CD4-positive, alpha-beta memory T cell (primary cell): ENCODE data around the gene IL7R. TPM values are rescaled to one million over a fixed set of nuclear protein-coding genes. Genes with fewer than 3 reads are reported as not detected.
A peak's percentile ranks its signal among the peaks of the same experiment; 100 is the strongest.

Experiments
- CTCF ChIA-PET: fragments of 350-600 bp; sonication (Branson Sonifier 250); formaldehyde crosslinking; loops from one replicate; lab custom pipeline; 2021; ENCODE audit warnings: inconsistent platforms; ENCODE audit not compliant: partially characterized antibody; lab: Charles Lee
- POLR2A ChIA-PET: fragments of 350-600 bp; sonication (Branson Sonifier 250); formaldehyde crosslinking; loops from one replicate; lab custom pipeline; 2021; ENCODE audit not compliant: partially characterized antibody; lab: Charles Lee
- DNase-seq, 5 donors: peaks; one replicate each; pipeline versions ENCODE4 v3.0.0 to v3.0.0-alpha.2; 2020 to 2022; ENCODE audit warnings: mixed read lengths in 1 of 5
- H3K27ac ChIP-seq: one replicate; pipeline ENCODE4 v1.7.0; 2013; ENCODE audit warnings: low read depth, low read length
- H3K27me3 ChIP-seq: 2 replicates; pipeline ENCODE4 v1.7.0; 2013; ENCODE audit warnings: mild to moderate bottlenecking, low read length, moderate library complexity; ENCODE audit not compliant: insufficient read depth
- H3K36me3 ChIP-seq: 2 replicates; pipeline ENCODE4 v1.7.0; 2013; ENCODE audit warnings: mild to moderate bottlenecking, low read length, moderate library complexity; ENCODE audit not compliant: insufficient read depth
- H3K4me1 ChIP-seq: 2 replicates; pipeline ENCODE4 v1.7.0; 2013; ENCODE audit warnings: mild to moderate bottlenecking, low read length, moderate library complexity; ENCODE audit not compliant: insufficient read depth
- H3K4me3 ChIP-seq, 2 donors: one replicate each; pipeline ENCODE4 v1.7.0; 2013; ENCODE audit warnings: low read length in 2 of 2, mild to moderate bottlenecking in 1 of 2
- H3K9me3 ChIP-seq, 2 donors: one replicate each; pipeline ENCODE4 v1.7.0; 2013; ENCODE audit warnings: low read length in 2 of 2, control low read depth in 1 of 2; ENCODE audit not compliant: control insufficient read depth in 1 of 2
- H3K27ac Mint-ChIP-seq, 7 donors: one replicate each; pipeline ENCODE4 v1.8.0; 2020 to 2021; ENCODE audit warnings: mixed read lengths in 7 of 7, mild to moderate bottlenecking in 6 of 7, inconsistent platforms in 3 of 7, moderate library complexity in 3 of 7
- H3K27me3 Mint-ChIP-seq, 2 donors: one replicate each; pipeline ENCODE4 v1.8.0; 2020 to 2021; ENCODE audit warnings: mixed read lengths in 2 of 2
- H3K36me3 Mint-ChIP-seq, 2 donors: one replicate each; pipeline ENCODE4 v1.8.0; 2020 to 2021; ENCODE audit warnings: mixed read lengths in 2 of 2, inconsistent platforms in 1 of 2, mild to moderate bottlenecking in 1 of 2
- H3K4me1 Mint-ChIP-seq, 4 donors: one replicate each; pipeline ENCODE4 v1.8.0; 2020 to 2021; ENCODE audit warnings: mixed read lengths in 4 of 4, mild to moderate bottlenecking in 1 of 4
- H3K4me3 Mint-ChIP-seq, 8 donors: one replicate each; pipeline ENCODE4 v1.8.0; 2020 to 2021; ENCODE audit warnings: mixed read lengths in 8 of 8, mild to moderate bottlenecking in 7 of 8, moderate library complexity in 6 of 8, inconsistent platforms in 3 of 8
- H3K9me3 Mint-ChIP-seq, 8 donors: one replicate each; pipeline ENCODE4 v1.8.0; 2020 to 2021; ENCODE audit warnings: mixed read lengths in 8 of 8, mild to moderate bottlenecking in 5 of 8, inconsistent platforms in 3 of 8, moderate library complexity in 1 of 8
- intact Hi-C: fragments of 100-400 bp; cut with micrococcal nuclease; formaldehyde crosslinking; loops from one replicate; pipeline ENCODE4 v1.15.1; 2023
- polyA plus RNA-seq, 2 donors: library from polyadenylated mRNA; unstranded; fragments of 300-500 nt; fragmentation: Illumina TruSeq; gene quantifications; one replicate each; pipeline ENCODE4 v1.2.3, GENCODE V29; 2021
- total RNA-seq, 2 experiments: library from RNA; stranded (reverse); gene quantifications; one replicate each; pipeline ENCODE4 v1.2.3, GENCODE V29; 2021

The IL7R gene
- total and polyA plus RNA-seq, 4 experiments from 2014 or later = 514 to 2,440 (median 1,801) TPM

DNA sequence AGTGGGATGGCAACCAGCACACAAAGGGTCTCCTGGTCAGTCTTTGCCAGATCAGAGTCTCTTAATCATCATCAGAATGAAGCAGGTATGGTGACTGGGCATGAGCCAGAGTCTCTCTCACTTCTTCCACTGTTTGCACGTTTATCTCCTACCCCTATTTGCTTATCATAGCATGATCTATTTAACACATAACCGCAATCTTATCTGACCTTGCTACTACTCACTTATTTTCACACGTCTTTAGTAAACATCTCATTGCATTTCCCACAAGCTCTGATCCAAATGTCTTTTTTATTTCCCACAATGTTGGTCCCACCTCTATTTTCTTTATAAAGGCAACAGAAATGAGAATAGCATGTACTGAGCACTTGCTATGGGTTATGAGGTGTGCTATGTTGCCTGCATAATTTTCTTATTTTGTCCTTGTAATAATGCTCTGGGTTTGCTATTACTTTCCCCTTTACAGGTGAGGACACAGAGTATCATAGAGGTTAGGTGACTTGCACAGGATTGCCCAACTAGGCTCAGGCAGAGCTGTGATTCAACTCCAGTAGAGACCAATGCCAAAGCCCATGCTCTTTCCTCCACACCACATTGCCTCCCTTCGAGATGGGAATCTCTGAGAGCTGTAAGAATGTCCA is 39.7 kb upstream of the IL7R start:
- H3K27ac Mint-ChIP-seq = no peak overlapping the region
- POLR2A ChIA-PET = interaction anchor here (0.7 to 24.8 kb wide), 17 partner anchors 8 to 146 kb away, joined by 3 to 2275 read pairs (median 8); partner anchors contain the start of gene IL7R

DNA sequence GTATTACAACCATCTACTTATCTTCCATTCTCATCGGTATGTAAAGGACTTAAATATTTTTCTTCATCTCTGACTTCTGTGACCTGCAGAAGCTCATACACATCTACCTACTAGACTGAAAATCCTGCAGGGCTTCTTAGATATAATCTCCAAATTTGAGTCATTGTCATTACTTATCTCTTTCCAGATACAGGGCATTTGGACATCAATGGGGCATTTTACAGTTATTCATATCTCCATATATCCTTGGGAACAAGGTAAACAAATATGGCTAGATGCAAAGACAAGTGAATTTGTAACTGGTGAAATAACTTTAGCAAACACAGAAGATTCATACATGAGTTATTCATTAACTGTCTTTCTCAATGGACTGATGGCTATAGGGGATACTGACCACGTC is 37.7 kb upstream of the IL7R start:
- intact Hi-C loops = no loop called here
- peak overlapping the region in 1 of 2 donors; percentile 12 for H3K4me3 ChIP-seq
- POLR2A ChIA-PET = interaction anchor here (1.1 to 24.8 kb wide), 8 partner anchors 8 to 63 kb away, joined by 6 to 2275 read pairs (median 236); partner anchors contain the start of gene IL7R
- Mint-ChIP-seq H3K4me3 (peak overlapping the region in 7 of 8 donors; percentile 22 to 76 (median 63)), H3K36me3 (peaks cover 2 to 4% of the 10 kb centered on the region in 2 donors), H3K4me1 (peaks cover 52 to 56% (median 56%) of the 10 kb centered on the region in 4 donors), H3K27me3 (no peaks in the 10 kb centered on the region), H3K9me3 (no peaks in the 10 kb centered on the region), H3K27ac (peak overlapping the region; percentile 65 to 95 (median 89))
- H3K4me1 ChIP-seq = peaks cover 99% of the 10 kb centered on the region
- no peaks in the 10 kb centered on the region for H3K27me3 ChIP-seq
- no peaks in the 10 kb centered on the region for H3K36me3 ChIP-seq
- H3K9me3 ChIP-seq = no peaks in the 10 kb centered on the region
- peak overlapping the region; percentile 17 for H3K27ac ChIP-seq
- CTCF ChIA-PET = interaction anchor here (1.2 to 16.4 kb wide), 3 partner anchors 12 to 38 kb away, joined by 3 to 325 read pairs (median 29); partner anchors contain the start of gene IL7R
- no peak for DNase-seq

More for the DNA sequence above, 39.7 kb upstream of the IL7R start:
- Histone ChIP-seq H3K36me3 (no peaks in the 10 kb centered on the region), H3K27me3 (no peaks in the 10 kb centered on the region), H3K4me1 (peaks cover 99% of the 10 kb centered on the region), H3K9me3 (no peaks in the 10 kb centered on the region), H3K4me3 (peak overlapping the region; percentile 0 to 21), H3K27ac (peak overlapping the region; percentile 47)
- peak; percentile 54 to 73 (median 65) for DNase-seq
- H3K4me3 Mint-ChIP-seq = no peak overlapping the region
- H3K9me3 Mint-ChIP-seq = no peaks in the 10 kb centered on the region
- H3K4me1 Mint-ChIP-seq = peaks cover 35 to 44% (median 40%) of the 10 kb centered on the region in 4 donors
- H3K27me3 Mint-ChIP-seq = no peaks in the 10 kb centered on the region
- intact Hi-C loops = loop anchor here (1.0 kb wide), 3 partner anchors 9 to 37 kb away; no protein-coding TSS in a partner anchor
- H3K36me3 Mint-ChIP-seq = peaks cover 2 to 4% of the 10 kb centered on the region in 2 donors
- CTCF ChIA-PET = interaction anchor here (0.6 to 16.4 kb wide), 12 partner anchors 12 to 166 kb away, joined by 3 to 325 read pairs (median 4); partner anchors contain the start of gene IL7R

DNA sequence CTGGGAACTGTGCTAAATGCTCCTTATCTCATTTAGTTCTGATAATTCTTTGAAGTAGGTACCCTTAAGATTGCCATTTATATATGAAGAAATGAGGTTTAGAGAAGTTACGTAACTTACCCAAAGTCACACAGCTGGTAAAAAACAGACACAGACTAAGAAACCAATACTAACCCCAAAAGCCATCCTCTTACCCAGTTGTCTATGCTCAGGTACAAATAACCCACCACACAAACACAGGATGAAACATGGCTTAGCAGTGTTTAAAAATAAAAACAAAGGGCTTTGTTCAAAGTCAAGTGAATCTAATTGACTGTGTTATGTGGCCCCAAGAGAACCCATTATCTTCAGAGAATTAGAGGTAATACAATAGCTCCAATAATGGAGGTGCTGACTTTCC is 37.0 kb upstream of the IL7R start:
- H3K36me3 ChIP-seq = no peaks in the 10 kb centered on the region
- peak in 3 of 5 donors; percentile 49 to 54 (median 50) for DNase-seq
- POLR2A ChIA-PET = interaction anchor here (1.1 to 24.8 kb wide), 11 partner anchors 8 to 149 kb away, joined by 4 to 2275 read pairs (median 226); partner anchors contain the start of gene IL7R
- H3K4me3 ChIP-seq = peak overlapping the region; percentile 15 to 17
- Mint-ChIP-seq H3K4me3 (peak overlapping the region in 6 of 8 donors; percentile 21 to 71 (median 46)), H3K27me3 (no peaks in the 10 kb centered on the region), H3K36me3 (peaks cover 2 to 4% of the 10 kb centered on the region in 2 donors), H3K9me3 (no peaks in the 10 kb centered on the region), H3K27ac (peak overlapping the region; percentile 74 to 98 (median 94)), H3K4me1 (peaks cover 54 to 62% (median 59%) of the 10 kb centered on the region in 4 donors)
- H3K27me3 ChIP-seq = no peaks in the 10 kb centered on the region
- H3K9me3 ChIP-seq = no peaks in the 10 kb centered on the region
- intact Hi-C loops = no loop called here
- CTCF ChIA-PET = interaction anchor here (0.7 to 16.4 kb wide), 5 partner anchors 8 to 41 kb away, joined by 3 to 325 read pairs (median 31); partner anchors contain the start of gene IL7R
- H3K4me1 ChIP-seq = peaks cover 99% of the 10 kb centered on the region
- H3K27ac ChIP-seq = no peak overlapping the region

DNA sequence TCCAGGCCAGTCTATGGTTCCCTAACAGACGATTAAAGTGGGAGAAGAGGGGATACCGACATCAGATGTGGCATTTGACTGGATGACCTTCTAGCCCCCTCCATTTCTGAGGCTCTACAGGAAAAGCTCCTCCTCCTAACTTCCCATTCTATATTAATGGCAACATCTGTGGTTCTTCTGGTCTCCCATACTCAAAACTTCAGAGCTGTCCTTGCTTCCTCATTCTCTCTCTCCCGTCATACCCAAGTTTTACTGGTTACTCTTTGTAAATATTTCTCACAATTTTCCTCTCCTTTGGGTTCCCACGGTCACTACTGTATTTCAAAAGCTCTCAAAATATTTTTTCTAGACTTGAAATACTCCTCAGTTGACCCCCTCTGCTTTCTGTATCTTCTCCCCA is 36.0 kb upstream of the IL7R start:
- Histone ChIP-seq H3K4me3 (peak overlapping the region in 1 of 2 donors; percentile 15), H3K27ac (peak overlapping the region; percentile 27), H3K4me1 (peaks cover 99% of the 10 kb centered on the region), H3K36me3 (no peaks in the 10 kb centered on the region), H3K27me3 (no peaks in the 10 kb centered on the region), H3K9me3 (no peaks in the 10 kb centered on the region)
- Mint-ChIP-seq H3K4me3 (peak overlapping the region in 7 of 8 donors; percentile 33 to 71 (median 56)), H3K36me3 (peaks cover 2 to 4% of the 10 kb centered on the region in 2 donors), H3K4me1 (peaks cover 62 to 73% (median 68%) of the 10 kb centered on the region in 4 donors), H3K27ac (peak overlapping the region; percentile 74 to 98 (median 94)), H3K9me3 (no peaks in the 10 kb centered on the region), H3K27me3 (no peaks in the 10 kb centered on the region)
- CTCF ChIA-PET = interaction anchor here (1.0 to 16.4 kb wide), 8 partner anchors 9 to 163 kb away, joined by 3 to 325 read pairs (median 24); partner anchors contain the start of gene IL7R
- DNase-seq = no peak
- intact Hi-C loops = no loop called here
- POLR2A ChIA-PET = interaction anchor here (1.0 to 24.8 kb wide), 14 partner anchors 8 to 150 kb away, joined by 3 to 2275 read pairs (median 54); partner anchors contain the start of gene IL7R

DNA sequence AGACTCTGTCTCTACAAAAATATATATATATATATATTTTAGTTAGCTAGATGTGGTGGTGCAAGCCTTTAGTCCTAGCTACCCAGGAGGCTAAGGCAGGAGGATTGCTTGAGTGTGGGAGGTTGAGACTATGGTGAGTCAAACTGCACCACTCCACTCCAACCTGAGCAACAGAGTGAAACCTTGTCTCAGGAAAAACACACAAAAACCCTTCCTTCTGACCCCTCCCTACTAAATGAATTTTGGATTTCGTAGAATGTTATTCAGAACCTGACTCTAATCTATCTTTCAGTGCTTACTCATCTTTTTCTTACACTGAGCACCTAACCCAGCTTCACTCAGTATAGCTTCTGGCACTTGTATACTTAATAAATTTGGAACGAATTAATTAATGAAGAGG is 35.2 kb upstream of the IL7R start:
- intact Hi-C loops = no loop called here
- Histone ChIP-seq H3K36me3 (no peaks in the 10 kb centered on the region), H3K4me3 (no peak overlapping the region), H3K9me3 (no peaks in the 10 kb centered on the region), H3K4me1 (peaks cover 99% of the 10 kb centered on the region), H3K27me3 (no peaks in the 10 kb centered on the region), H3K27ac (peak overlapping the region; percentile 46)
- ChIA-PET POLR2A (interaction anchor here (1.0 to 24.8 kb wide), 17 partner anchors 7 to 170 kb away, joined by 3 to 2275 read pairs (median 30); partner anchors contain the start of gene IL7R), CTCF (interaction anchor here (0.9 to 16.4 kb wide), 16 partner anchors 9 to 170 kb away, joined by 3 to 325 read pairs (median 10); partner anchors contain the start of gene IL7R)
- H3K27me3 Mint-ChIP-seq = no peaks in the 10 kb centered on the region
- peak overlapping the region in 7 of 8 donors; percentile 12 to 95 (median 70) for H3K4me3 Mint-ChIP-seq
- H3K27ac Mint-ChIP-seq = peak overlapping the region; percentile 74 to 98 (median 92)
- no peaks in the 10 kb centered on the region for H3K9me3 Mint-ChIP-seq
- H3K36me3 Mint-ChIP-seq = peaks cover 2 to 4% of the 10 kb centered on the region in 2 donors
- H3K4me1 Mint-ChIP-seq = peaks cover 69 to 81% (median 75%) of the 10 kb centered on the region in 4 donors
- no peak for DNase-seq

DNA sequence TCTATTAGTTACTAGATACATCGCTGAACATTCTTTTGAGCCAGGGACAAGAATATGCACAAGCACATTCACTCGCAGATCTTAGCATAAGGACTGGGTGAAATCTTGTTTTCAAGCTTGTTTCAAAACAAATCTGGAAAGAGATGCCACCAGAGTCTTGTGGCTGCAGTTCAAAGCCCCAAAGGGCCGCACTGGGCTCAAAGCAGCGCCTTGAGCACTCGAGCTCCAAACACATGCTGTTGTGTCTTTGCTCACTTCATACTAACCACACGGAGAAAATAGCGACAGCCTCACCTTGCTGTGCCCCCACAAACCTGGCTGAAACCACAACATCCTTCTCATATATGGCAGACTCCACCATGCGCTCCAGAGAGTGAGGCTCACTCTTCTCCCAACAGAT is 34.2 kb upstream of the IL7R start:
- intact Hi-C loops = loop anchor here (1.0 kb wide), 1 partner anchor 8 kb away; no protein-coding TSS in a partner anchor
- peak overlapping the region; percentile 46 for H3K27ac ChIP-seq
- Mint-ChIP-seq H3K9me3 (no peaks in the 10 kb centered on the region), H3K4me3 (peak overlapping the region; percentile 27 to 95 (median 72)), H3K27ac (peak overlapping the region; percentile 74 to 98 (median 92)), H3K27me3 (no peaks in the 10 kb centered on the region), H3K4me1 (peaks cover 77 to 91% (median 84%) of the 10 kb centered on the region in 4 donors), H3K36me3 (peaks cover 2 to 4% of the 10 kb centered on the region in 2 donors)
- no peaks in the 10 kb centered on the region for H3K9me3 ChIP-seq
- ChIA-PET CTCF (interaction anchor here (0.8 to 16.4 kb wide), 17 partner anchors 8 to 206 kb away, joined by 3 to 325 read pairs (median 10); partner anchors contain the start of gene IL7R), POLR2A (interaction anchor here (0.9 to 24.8 kb wide), 25 partner anchors 6 to 171 kb away, joined by 3 to 2275 read pairs (median 8); partner anchors contain the start of gene IL7R)
- DNase-seq = peak; percentile 59 to 70 (median 66)
- H3K4me3 ChIP-seq = peak overlapping the region in 1 of 2 donors; percentile 11
- no peaks in the 10 kb centered on the region for H3K36me3 ChIP-seq
- H3K4me1 ChIP-seq = peaks cover 99% of the 10 kb centered on the region
- no peaks in the 10 kb centered on the region for H3K27me3 ChIP-seq
